ENCODE results near the gene MAP3K14.

Gene MAP3K14

GRCh38 chr17:45244725-45245656, 71.8 kb downstream of the MAP3K14 start:
- POLR2A ChIA-PET (ENCODE audit: low non-redundant PET), result no interaction called here
- H3K27ac ChIP-seq, result peak overlapping the region; percentile 89
- TF ChIP-seq CTCF (conservative IDR thresholded peaks at IDR 0.05; ENCODE audit: low read depth), result no peak
- no peak for DNase-seq (ENCODE audit: low spot score)
- CTCF ChIA-PET, result no interaction called here

- ChIA-PET POLR2A (ENCODE audit: low non-redundant PET) (no interaction called here), CTCF (interaction anchor here (0.5 kb wide), 1 partner anchor 28 kb away, joined by 3 read pairs; no protein-coding TSS in a partner anchor)
- no peak for TF ChIP-seq CTCF (conservative IDR thresholded peaks at IDR 0.05; ENCODE audit: low read depth)
- no peak for DNase-seq (ENCODE audit: low spot score)
- H3K27ac ChIP-seq, result peak overlapping the region; percentile 89
Observed at GRCh38 chr17:45243750-45244149, 73.1 kb downstream of the MAP3K14 start.

GRCh38 chr17:45242029-45242414, 74.8 kb downstream of the MAP3K14 start:
- ChIA-PET POLR2A (ENCODE audit: low non-redundant PET) (no interaction called here), CTCF (interaction anchor here (0.7 kb wide), 1 partner anchor 142 kb away, joined by 4 read pairs; no protein-coding TSS in a partner anchor)
- peak overlapping the region; percentile 89 for H3K27ac ChIP-seq
- no peak for DNase-seq (ENCODE audit: low spot score)
- TF ChIP-seq CTCF (conservative IDR thresholded peaks at IDR 0.05; ENCODE audit: low read depth), result no peak

GRCh38 chr17:45241328-45242028, 75.3 kb downstream of the MAP3K14 start:
- ChIA-PET POLR2A (ENCODE audit: low non-redundant PET) (no interaction called here), CTCF (interaction anchor here (0.7 kb wide), 1 partner anchor 142 kb away, joined by 4 read pairs; no protein-coding TSS in a partner anchor)
- no peak for TF ChIP-seq CTCF (conservative IDR thresholded peaks at IDR 0.05; ENCODE audit: low read depth)
- peak overlapping the region; percentile 89 for H3K27ac ChIP-seq
- DNase-seq (ENCODE audit: low spot score), result no peak

GRCh38 chr17:45240905-45241327, 75.9 kb downstream of the MAP3K14 start:
- no peak for TF ChIP-seq CTCF (conservative IDR thresholded peaks at IDR 0.05; ENCODE audit: low read depth)
- no peak for DNase-seq (ENCODE audit: low spot score)
- CTCF ChIA-PET, result no interaction called here
- no peak overlapping the region for H3K27ac ChIP-seq
- POLR2A ChIA-PET (ENCODE audit: low non-redundant PET), result no interaction called here

- POLR2A ChIA-PET (ENCODE audit: low non-redundant PET), result no interaction called here
- no peak for TF ChIP-seq CTCF (conservative IDR thresholded peaks at IDR 0.05; ENCODE audit: low read depth)
- CTCF ChIA-PET, result interaction anchor here (0.6 to 1.1 kb wide), 2 partner anchors 13 to 66 kb away, joined by 4 to 5 read pairs; no protein-coding TSS in a partner anchor
- DNase-seq (ENCODE audit: low spot score), result no peak
- no peak overlapping the region for H3K27ac ChIP-seq
Observed at GRCh38 chr17:45238155-45238774, 78.6 kb downstream of the MAP3K14 start.

All from RWPE1 (cell line).